WI38 (cell line): ENCODE results near the gene GRM4.

ENCODE experiments used
- H3K4me3 ChIP-seq: 2 replicates; pipeline ENCODE4 v1.5.1; 2011; ENCODE audit warnings: low read depth, mild to moderate bottlenecking, control low read depth, low read length
- CTCF ChIP-seq: IDR thresholded peaks from 2 replicates; pipeline ENCODE4 v1.5.1; 2012; ENCODE audit warnings: low read depth, mild to moderate bottlenecking, control low read depth, low read length

GRM4 gene

GRCh38 chr6:34096193-34096592, 49.7 kb downstream of the GRM4 start:
- TF ChIP-seq CTCF: no peak
- no peak overlapping the region for H3K4me3 ChIP-seq

GRCh38 chr6:34095741-34096140, 50.1 kb downstream of the GRM4 start:
- no peak overlapping the region for H3K4me3 ChIP-seq
- TF ChIP-seq CTCF: no peak

GRCh38 chr6:34095136-34095505, 50.8 kb downstream of the GRM4 start:
- TF ChIP-seq CTCF: no peak

GRCh38 chr6:34094474-34095135, 51.3 kb downstream of the GRM4 start:
- H3K4me3 ChIP-seq: no peak overlapping the region
- no peak for TF ChIP-seq CTCF

More at GRCh38 chr6:34095136-34095505, 50.8 kb downstream of the GRM4 start:
- no peak overlapping the region for H3K4me3 ChIP-seq

GRCh38 chr6:34093854-34094430, 51.9 kb downstream of the GRM4 start:
- TF ChIP-seq CTCF: no peak
- H3K4me3 ChIP-seq: no peak overlapping the region

- no peak overlapping the region for H3K4me3 ChIP-seq
- TF ChIP-seq CTCF: no peak
Measured at GRCh38 chr6:34093206-34093605, 52.7 kb downstream of the GRM4 start.

- no peak overlapping the region for H3K4me3 ChIP-seq
- no peak for TF ChIP-seq CTCF
Measured at GRCh38 chr6:34092631-34093030, 53.3 kb downstream of the GRM4 start.
